RCC 7860 (cell line): Measurements from ENCODE around the gene PNMA1.

Experiments
- DNase-seq: peaks from one replicate; pipeline ENCODE4 v3.0.0-alpha.2; 2015; ENCODE audit warnings: low spot score
- FAIRE-seq: peaks from 2 replicates; lab custom pipeline; 2012; peaks lifted over from hg19 to GRCh38; lab: Jason Lieb, UNC

The PNMA1 gene

DNA sequence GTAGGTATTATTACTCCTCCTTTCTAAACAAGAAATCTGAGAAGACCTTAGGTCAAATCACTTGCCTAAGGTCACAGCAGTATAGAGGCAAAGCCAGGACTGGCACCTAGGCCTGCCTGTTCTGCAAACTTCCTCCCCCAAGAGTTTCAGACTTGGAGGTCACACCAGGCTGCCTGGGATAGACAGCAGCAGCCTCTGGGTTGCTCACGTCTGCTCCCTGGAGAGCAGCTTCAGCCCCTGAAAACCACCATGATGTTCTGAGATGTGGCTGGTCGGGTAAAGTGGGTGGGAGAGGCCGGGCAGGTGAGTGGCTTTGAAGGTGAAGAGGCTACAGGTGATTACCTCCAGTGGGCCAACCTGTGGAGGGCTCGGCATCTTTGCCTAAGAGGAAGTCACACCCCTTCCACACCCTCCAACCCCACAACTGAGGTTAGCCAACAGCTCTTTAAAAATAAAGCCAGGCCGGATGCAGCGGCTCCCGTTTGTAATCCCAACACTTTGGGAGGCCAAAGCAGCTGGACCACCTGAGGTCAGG is 37.0 kb upstream of the PNMA1 start:
- no peak for FAIRE-seq
- DNase-seq: no peak

GRCh38 chr14:73750531-73750901 is 36.3 kb upstream of the PNMA1 start:
- DNase-seq: no peak
- FAIRE-seq: no peak

DNA sequence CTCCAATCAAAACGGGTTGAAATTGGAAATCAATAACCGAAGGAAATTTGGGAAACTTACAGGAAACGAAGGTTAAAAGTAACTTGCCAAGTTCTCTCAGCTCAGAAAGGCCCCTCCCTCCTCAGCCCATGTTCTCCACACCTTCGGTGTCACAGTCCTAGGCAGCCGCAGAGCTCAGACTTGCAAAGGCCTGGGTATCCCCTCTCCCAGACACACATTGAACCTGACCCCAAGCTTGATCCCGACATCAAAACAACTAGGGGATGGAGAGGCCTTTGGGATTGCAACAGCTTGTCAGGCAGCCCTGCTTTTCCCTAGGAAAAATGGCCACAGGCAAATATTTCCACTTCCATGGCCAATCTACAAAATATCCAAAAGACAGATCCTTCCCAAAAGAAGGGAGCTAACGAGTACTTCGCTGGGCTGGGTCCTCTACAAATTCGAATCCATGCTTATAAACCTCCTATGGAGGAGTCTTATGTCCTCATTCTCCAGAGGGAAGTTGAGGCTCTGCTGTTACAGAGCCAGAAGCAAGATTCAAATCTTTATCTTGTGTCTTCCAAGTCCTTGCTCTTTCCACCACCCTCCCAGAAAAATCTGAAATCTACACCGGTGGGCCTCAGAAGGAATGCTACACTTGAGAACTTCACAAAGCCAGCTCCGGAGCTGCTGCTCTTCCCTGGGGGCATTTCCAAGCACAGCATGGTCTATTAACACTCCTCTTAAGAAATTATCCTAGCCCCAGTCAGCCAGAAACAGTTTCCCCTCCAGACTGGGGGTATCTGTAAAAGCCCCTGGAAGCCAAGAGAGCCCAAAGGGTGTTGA is 35.7 kb upstream of the PNMA1 start:
- FAIRE-seq: no peak
- DNase-seq: no peak

DNA sequence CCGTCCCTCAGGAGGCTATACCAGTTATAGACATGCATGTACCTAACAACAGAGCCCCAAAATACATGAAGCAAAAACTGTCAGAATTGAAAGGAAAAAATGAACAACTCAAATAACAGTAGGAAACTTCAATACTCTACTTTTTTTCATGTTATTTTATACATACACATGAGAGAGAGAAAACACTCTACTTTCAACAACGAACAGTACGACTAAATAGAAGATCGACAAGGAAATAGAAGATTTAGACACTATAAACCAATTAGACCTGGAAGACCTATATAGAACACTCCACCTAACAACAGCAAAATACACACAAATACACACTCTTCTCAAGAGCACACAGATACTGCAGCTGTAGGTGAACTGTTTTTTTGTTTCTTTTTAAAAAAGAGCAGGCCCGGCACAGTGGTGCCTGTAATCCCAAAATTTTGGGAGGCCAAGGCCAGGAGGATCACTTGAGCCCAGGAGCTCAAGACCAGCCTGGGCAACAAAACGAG is 34.7 kb upstream of the PNMA1 start:
- DNase-seq: no peak
- no peak for FAIRE-seq

DNA sequence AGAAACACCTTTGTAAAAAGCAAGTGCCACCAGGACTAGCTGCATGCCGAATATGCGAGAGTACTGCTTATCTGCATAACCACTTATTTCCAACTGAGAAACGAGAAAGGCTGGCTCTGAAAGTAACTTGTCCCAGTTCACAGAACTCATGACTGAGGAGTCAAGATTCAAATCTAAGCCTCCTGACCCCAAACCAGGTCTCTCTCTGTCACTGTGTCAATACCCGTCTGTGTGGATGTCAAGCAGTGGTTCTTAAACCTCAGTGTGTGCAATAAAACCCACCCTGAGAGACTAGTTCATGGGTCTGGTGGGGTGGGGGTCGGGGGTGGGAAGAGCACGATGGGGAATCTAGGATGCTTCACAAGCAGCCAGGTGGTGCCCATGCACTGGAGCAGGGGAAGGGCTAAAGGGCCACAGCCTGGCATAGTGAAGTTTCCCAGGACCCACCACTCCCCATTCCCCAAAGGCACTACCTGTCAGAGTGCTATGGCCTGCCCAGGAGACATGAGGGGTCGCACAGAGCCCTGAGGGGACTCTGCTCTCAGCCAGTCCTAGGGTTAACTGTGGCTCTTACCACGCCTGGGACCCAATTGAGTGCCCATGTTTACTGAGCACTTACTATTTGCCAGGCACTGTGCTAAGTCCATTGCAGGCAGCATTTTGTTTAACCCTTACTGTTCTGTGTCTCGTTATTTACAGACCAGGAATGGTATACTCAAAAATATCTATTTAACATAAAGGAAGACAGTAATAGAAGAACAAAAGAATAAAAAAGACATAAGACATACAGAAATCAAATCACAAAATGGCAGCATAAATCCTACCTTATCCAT is 33.4 kb upstream of the PNMA1 start:
- DNase-seq (no peak), FAIRE-seq (no peak)

GRCh38 chr14:73746520-73747378 is 32.6 kb upstream of the PNMA1 start:
- FAIRE-seq (no peak), DNase-seq (no peak)

GRCh38 chr14:73745571-73746519 is 31.7 kb upstream of the PNMA1 start:
- FAIRE-seq (no peak), DNase-seq (no peak)

DNA sequence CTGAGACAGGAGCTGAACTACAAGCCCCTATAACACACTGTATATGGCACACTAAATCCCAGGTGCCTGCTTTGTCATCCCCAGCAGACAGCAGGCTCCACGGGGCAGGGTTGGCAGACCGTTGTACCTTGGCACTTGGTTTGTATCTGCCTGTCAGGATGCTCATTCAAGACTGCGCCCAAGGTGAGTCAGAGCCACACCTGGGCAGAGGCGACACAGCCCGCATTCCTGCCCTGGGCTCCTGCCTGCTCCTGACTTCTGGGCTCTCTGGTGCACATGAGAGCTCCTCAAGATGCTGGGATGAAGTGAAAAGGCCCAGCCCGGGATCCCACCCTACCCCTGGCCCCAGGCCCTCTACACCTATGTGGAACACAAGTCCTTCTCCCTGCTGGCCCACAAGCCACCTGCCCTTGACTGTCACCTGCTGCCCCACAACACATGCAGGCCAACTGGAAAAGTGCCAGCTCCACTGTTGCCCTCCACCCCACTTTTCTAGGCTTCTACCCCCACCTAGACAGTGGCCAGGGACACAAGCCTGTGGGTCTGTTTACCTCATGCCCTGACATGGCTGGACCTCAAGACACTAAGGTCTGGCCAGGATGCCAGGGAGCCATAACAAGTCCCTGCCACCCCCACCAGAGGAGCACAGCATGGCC is 30.8 kb upstream of the PNMA1 start:
- DNase-seq (no peak), FAIRE-seq (no peak)

DNA sequence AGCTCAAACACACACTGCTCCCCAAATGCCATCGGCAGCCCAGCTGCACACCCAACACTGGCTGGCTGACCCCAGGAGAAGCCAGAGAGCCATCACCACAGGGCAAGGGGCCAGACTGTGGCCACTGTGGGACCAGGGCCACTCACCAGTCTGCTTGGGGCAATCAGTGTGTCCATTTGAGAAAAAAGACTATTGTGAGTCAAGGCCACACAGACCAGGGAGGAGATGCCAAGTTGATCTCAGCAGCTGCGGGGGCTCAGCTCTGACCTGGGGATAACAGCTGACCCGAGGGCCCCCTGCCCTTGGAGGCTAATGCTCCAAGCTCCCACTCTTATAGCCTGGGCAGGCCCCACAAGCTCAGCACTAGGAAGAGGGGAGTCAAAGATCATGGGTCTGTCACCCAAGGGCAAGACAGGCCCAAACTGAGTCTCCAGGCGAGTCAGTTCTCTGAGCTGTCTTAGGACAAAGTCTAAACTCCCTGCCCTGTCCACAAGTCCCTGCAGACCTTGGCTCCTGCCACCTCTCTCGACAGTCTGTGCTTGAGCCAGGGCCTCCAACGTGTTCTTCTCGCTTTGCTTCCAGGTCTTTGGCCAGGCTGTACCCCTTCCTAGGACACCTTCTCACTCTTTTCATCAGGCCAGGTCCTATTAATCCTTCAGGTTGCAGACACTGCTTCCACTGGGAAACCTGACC is 30.1 kb upstream of the PNMA1 start:
- FAIRE-seq (no peak), DNase-seq (no peak)

- no peak for FAIRE-seq
- DNase-seq: peak; percentile 43
Measured at GRCh38 chr14:73743431-73743931, 29.3 kb upstream of the PNMA1 start.

DNA sequence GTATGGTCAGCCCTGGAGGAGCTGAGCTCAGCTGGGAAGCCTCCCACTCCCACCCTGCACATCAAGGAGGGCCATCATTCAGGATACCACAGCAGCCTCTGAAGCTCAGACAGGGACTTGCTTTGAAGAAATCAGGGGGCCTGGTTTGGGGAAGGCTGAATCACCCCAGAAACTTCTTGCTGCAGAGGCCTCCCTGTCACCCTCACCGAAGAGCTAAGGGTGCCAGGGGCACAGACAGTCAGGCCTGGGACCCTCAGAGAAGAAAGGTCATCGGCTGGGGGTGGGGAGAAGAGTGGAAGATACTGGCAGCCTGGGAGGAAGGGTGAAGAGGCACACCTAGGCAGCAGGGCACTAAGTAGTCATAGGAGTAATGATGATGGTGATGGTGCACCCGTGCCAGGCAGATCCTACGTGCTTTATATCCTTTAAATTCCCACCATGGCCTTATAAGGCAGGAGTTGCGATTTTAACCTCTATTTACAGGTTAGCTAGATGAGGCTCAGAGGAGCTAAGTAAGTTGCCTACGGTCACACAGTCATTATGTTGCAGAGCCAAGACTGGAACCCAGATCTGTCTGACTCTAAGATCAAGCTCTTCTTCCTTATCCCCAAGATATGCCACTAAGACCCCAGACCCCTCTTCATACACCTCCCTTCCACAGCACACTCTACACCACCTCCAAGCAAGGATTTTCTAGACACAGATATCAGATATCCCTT is 28.5 kb upstream of the PNMA1 start:
- DNase-seq (no peak), FAIRE-seq (no peak)

GRCh38 chr14:73741876-73742519 is 27.8 kb upstream of the PNMA1 start:
- FAIRE-seq (no peak), DNase-seq (no peak)

DNA sequence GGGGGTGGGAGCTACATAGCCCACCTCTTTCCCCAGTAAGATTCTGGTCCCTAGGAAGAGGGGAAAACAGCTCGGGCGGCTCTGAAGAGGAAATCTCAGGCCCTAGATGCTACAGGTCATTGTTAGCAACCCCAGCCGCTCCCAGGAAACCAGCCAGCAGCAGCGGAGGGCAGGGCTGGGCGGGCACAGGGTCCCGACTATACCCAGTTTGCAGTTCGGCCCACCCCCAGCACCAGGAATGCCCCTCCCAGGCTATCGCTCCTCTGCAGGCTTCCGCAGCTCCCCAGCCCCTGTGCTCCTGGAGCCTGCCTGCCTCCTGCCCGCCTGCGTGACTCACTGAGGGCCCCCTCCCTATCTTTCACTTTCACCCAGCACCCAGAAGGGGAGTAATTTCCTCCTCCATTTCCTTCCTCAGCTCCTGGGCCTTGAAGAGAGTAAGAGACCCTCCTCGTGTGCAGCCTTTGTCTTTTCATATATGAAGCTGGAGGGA is 27.2 kb upstream of the PNMA1 start:
- peak; percentile 66 for DNase-seq
- FAIRE-seq: no peak

- FAIRE-seq (no peak), DNase-seq (no peak)
Measured at GRCh38 chr14:73740618-73741326, 26.6 kb upstream of the PNMA1 start.

DNA sequence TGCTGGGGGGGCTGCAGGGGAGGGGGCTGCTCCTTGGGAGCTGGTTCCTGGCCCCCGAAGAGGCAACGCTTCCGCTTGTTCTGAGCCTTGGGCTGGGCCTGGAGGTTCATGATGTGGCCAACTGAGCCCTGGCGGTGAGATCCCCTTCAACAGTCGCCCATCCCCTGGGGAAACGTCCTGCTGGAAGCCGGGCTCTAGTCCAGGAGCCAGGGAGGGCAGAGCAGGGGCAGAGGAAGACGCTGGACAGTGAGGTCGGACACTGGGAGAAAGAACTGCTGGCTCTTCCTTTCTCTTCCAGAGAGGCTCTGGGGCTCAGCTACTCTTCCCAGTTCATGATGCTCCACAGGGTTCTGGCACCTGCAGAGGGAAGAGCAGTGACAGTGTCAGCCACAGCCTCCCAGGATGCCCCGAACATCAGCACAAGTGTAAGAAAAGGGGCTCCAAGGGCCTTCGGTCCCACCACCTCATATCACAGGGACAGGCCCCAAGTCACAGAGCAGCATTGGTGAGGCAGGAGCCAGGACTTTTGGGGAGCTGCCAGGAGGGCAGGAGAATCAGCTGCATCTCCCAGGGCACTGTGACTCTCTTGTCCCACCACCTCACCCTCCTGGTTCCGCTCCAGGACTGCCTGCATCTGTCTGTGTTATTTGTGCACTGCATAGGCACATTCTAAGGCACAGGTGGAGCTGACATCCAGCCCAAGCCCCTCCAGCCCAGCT is 25.9 kb upstream of the PNMA1 start:
- FAIRE-seq (no peak), DNase-seq (no peak)
